MM.1S (cell line): ENCODE measurements around the gene L3HYPDH.

Experiments used
- DNase-seq: peaks from one replicate; pipeline ENCODE4 v3.0.0-alpha.2; 2015
- H2AFZ ChIP-seq: fragments of 300-600 bp; sonication (generic); 2 replicates; pipeline ENCODE4 v1.6.0; 2016; ENCODE audit warnings: antibody characterized with exemption, low read length
- H3F3A ChIP-seq: fragments of 300-600 bp; sonication (generic); 2 replicates; pipeline ENCODE4 v1.6.1; 2016; ENCODE audit warnings: mild to moderate bottlenecking, antibody characterized with exemption, low read length, moderate library complexity, mixed read lengths; ENCODE audit not compliant: insufficient read depth
- H3K27ac ChIP-seq: fragments of 300-600 bp; sonication (generic); 2 replicates; pipeline ENCODE4 v1.5.1; 2016; ENCODE audit warnings: mild to moderate bottlenecking, low read length
- H3K27me3 ChIP-seq: fragments of 300-600 bp; sonication (generic); replicated peaks from 2 replicates; pipeline ENCODE4 v1.6.0; 2016; ENCODE audit warnings: low read length; ENCODE audit not compliant: insufficient read depth
- H3K36me3 ChIP-seq: fragments of 300-600 bp; sonication (generic); replicated peaks from 2 replicates; pipeline ENCODE4 v1.6.1; 2016; ENCODE audit warnings: mild to moderate bottlenecking, low read length, mixed read lengths; ENCODE audit not compliant: insufficient read depth
- H3K4me1 ChIP-seq: fragments of 300-600 bp; sonication (generic); 2 replicates; pipeline ENCODE4 v1.6.1; 2016; ENCODE audit warnings: low read length, mixed read lengths
- H3K4me2 ChIP-seq: fragments of 300-600 bp; sonication (generic); 2 replicates; pipeline ENCODE4 v1.6.0; 2016; ENCODE audit warnings: low read depth, low read length
- H3K4me3 ChIP-seq: fragments of 300-600 bp; sonication (generic); 2 replicates; pipeline ENCODE4 v1.5.1; 2016; ENCODE audit warnings: low read length, mixed read lengths
- H3K79me2 ChIP-seq: fragments of 300-600 bp; sonication (generic); 2 replicates; pipeline ENCODE4 v1.6.1; 2016; ENCODE audit warnings: mixed run types, low read length, mixed read lengths
- H3K9ac ChIP-seq: fragments of 300-600 bp; sonication (generic); 2 replicates; pipeline ENCODE4 v1.6.1; 2016; ENCODE audit warnings: low read length, mixed read lengths
- H3K9me2 ChIP-seq: fragments of 300-600 bp; sonication (generic); replicated peaks from 2 replicates; pipeline ENCODE4 v1.6.1; 2016; ENCODE audit warnings: mild to moderate bottlenecking, low read length, mixed read lengths; ENCODE audit not compliant: insufficient read depth
- H3K9me3 ChIP-seq: fragments of 300-600 bp; sonication (generic); replicated peaks from 2 replicates; pipeline ENCODE4 v1.6.1; 2016; ENCODE audit warnings: mild to moderate bottlenecking, low read length, mixed read lengths; ENCODE audit not compliant: insufficient read depth
- H4K20me1 ChIP-seq: fragments of 300-600 bp; sonication (generic); 2 replicates; pipeline ENCODE4 v1.6.1; 2016; ENCODE audit warnings: mild to moderate bottlenecking, low read length, moderate library complexity, mixed read lengths; ENCODE audit not compliant: insufficient read depth
- EZH2 ChIP-seq: fragments of 300-600 bp; sonication (generic); optimal IDR thresholded peaks from 2 replicates; pipeline ENCODE3; 2017; ENCODE audit warnings: low read depth, mild to moderate bottlenecking, antibody characterized with exemption, low read length, mixed read lengths
- EZH2phosphoT487 ChIP-seq: fragments of 300-600 bp; sonication (generic); IDR thresholded peaks from 2 replicates; pipeline ENCODE4 v1.6.1; 2018; ENCODE audit warnings: antibody characterized with exemption, low read length
- TF ChIP-seq, protein P1 (sequence below): fragments of 300-600 bp; sonication (generic); IDR thresholded peaks from 2 replicates; pipeline ENCODE4 v1.5.1; 2016; ENCODE audit warnings: antibody characterized with exemption, low read length, mixed read lengths

Gene L3HYPDH

DNA sequence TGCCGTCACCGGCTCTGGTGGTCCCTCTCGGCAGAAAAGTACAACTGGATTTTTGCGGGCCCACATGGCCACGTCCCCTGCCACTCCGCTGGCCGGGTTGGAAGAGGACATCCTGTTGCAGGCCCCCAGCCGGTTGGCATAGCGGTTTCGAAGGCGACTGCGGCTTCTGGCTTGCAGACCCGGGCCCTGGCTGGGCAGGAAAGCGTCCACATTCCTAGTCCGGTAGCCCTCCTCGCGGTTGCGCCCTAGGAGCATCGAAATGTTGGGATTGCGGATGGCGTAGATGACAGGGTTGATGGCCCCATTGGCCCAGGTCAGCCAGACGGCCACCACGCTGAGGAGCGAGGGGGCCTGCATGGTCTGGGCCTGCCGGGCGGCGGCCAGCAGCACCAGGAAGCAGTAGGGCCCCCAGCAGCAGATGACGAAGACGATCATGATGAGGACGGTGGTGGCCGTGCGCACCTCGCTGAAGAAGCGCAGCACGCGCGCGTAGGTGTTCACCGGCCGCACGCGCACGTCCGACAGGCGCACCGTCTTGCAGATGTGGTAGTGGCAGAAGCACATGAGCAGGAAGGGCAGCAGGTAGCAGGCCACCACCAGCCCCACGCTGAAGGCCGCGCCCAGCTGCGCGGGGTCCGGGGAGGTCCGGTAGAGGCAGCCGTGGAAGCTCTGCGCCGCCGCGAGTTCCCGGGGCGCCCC lies 20.3 kb downstream of the L3HYPDH start:
- DNase-seq = no peak
- H3K36me3 ChIP-seq = no peaks in the 10 kb centered on the region

DNA sequence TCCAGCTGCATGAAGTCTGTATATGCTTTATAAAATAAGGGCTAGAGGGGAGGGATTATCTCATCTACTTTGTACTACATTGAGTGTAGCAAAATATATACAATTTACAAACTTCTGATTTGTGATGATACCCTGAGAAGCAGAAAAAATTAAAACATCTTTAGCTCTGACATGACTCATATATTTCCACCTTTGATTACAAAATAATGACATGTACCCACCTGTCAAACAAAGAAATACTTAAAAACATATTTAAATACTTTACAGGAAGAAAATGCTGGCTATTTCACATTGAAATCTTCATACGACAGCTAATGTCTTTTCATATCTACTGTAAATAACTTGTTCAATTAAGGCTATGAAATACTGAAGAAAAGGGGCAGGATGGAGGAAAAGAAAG lies 22.3 kb downstream of the L3HYPDH start:
- no peaks in the 10 kb centered on the region for H3K27me3 ChIP-seq
- no peak overlapping the region for H3K9ac ChIP-seq
- H3K4me2 ChIP-seq = no peak overlapping the region
- H3K9me3 ChIP-seq = no peaks in the 10 kb centered on the region
- no peaks in the 10 kb centered on the region for H3K4me1 ChIP-seq
- no peaks in the 10 kb centered on the region for H3K79me2 ChIP-seq
- DNase-seq = no peak
- H2AFZ ChIP-seq = no peak overlapping the region
- no peaks in the 10 kb centered on the region for H3F3A ChIP-seq
- H3K4me3 ChIP-seq = no peak overlapping the region
- TF ChIP-seq EZH2 = no peak
- TF ChIP-seq, protein P1, sequence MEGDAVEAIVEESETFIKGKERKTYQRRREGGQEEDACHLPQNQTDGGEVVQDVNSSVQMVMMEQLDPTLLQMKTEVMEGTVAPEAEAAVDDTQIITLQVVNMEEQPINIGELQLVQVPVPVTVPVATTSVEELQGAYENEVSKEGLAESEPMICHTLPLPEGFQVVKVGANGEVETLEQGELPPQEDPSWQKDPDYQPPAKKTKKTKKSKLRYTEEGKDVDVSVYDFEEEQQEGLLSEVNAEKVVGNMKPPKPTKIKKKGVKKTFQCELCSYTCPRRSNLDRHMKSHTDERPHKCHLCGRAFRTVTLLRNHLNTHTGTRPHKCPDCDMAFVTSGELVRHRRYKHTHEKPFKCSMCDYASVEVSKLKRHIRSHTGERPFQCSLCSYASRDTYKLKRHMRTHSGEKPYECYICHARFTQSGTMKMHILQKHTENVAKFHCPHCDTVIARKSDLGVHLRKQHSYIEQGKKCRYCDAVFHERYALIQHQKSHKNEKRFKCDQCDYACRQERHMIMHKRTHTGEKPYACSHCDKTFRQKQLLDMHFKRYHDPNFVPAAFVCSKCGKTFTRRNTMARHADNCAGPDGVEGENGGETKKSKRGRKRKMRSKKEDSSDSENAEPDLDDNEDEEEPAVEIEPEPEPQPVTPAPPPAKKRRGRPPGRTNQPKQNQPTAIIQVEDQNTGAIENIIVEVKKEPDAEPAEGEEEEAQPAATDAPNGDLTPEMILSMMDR = no peak
- TF ChIP-seq EZH2phosphoT487 = no peak
- H3K27ac ChIP-seq = no peak overlapping the region
- H4K20me1 ChIP-seq = no peaks in the 10 kb centered on the region
- H3K9me2 ChIP-seq = no peaks in the 10 kb centered on the region
- no peaks in the 10 kb centered on the region for H3K36me3 ChIP-seq

More for the DNA sequence above, 20.3 kb downstream of the L3HYPDH start:
- Histone ChIP-seq H3F3A (no peaks in the 10 kb centered on the region), H3K79me2 (no peaks in the 10 kb centered on the region), H4K20me1 (no peaks in the 10 kb centered on the region), H3K9me2 (no peaks in the 10 kb centered on the region), H3K4me2 (peak overlapping the region; percentile 72), H2AFZ (peak overlapping the region; percentile 51; the same call in 1 of the 2 replicates), H3K9me3 (no peaks in the 10 kb centered on the region), H3K4me3 (peak overlapping the region; percentile 53), H3K27me3 (no peaks in the 10 kb centered on the region), H3K4me1 (no peaks in the 10 kb centered on the region), H3K27ac (no peak overlapping the region), H3K9ac (no peak overlapping the region)
- no peak for TF ChIP-seq EZH2phosphoT487
- TF ChIP-seq EZH2 = no peak
- TF ChIP-seq, protein P1 = no peak

DNA sequence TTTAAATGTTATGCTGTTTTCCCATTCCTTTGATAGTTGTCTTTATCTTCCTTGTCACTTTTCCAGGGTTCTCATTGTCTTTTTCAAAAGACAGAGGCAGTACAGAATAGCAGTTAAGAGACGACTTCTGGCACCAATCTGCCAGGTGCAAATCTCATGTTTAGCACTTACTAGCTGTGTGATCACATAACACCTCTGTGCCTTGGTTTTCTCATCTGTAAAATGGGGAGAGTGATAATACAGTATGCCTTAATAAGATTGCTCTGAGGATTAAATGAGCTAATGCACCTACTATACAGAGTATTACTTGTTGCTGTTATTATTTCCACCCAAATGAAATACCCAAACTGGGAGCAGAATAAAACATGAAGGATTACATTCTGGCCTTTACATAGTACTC lies 23.8 kb downstream of the L3HYPDH start:
- DNase-seq = no peak
- Histone ChIP-seq H4K20me1 (no peaks in the 10 kb centered on the region), H3K9ac (no peak overlapping the region), H3K27me3 (no peaks in the 10 kb centered on the region), H3K9me2 (no peaks in the 10 kb centered on the region), H3K4me3 (no peak overlapping the region), H2AFZ (no peak overlapping the region), H3K79me2 (no peaks in the 10 kb centered on the region), H3K36me3 (no peaks in the 10 kb centered on the region), H3K9me3 (no peaks in the 10 kb centered on the region), H3K4me2 (no peak overlapping the region), H3K27ac (no peak overlapping the region), H3K4me1 (no peaks in the 10 kb centered on the region), H3F3A (no peaks in the 10 kb centered on the region)
- TF ChIP-seq EZH2phosphoT487 (no peak), EZH2 (no peak)
- TF ChIP-seq, protein P1 = no peak
